Midbrain (tissue), 1 donor: Measurements from ENCODE around the gene ENDOV.
"Not testable (repeated sequence)": the region's sequence is repeated elsewhere in the genome, so short reads cannot be mapped to it uniquely, and the experiment has no call there.

Experiments used
- DNase-seq: peaks from one replicate; lab custom pipeline; 2025; lab: John Stamatoyannopoulos, UW

ENDOV gene

DNA sequence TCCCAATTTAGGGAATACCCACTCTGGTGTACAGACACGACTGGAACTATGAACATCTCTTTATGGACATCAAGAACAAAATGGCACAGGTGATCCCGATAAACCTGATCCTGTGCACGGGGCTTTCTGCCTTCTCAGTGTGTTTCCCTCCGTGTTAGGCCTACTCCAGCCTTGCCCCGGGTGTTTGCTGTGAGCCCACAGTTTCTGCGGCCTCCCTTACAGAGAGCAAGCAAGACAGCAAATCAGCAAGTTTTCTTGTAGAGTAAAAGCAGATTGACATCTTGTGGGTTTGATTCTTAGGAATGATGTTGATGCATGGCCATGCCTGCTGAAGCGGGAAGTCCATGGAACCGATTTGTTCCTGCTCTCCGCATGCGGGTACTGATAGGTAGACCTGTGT, 26.4 kb upstream of the ENDOV start:
- no peak for DNase-seq

GRCh38 chr17:80389011-80389995, 25.7 kb upstream of the ENDOV start:
- DNase-seq = no peak

DNA sequence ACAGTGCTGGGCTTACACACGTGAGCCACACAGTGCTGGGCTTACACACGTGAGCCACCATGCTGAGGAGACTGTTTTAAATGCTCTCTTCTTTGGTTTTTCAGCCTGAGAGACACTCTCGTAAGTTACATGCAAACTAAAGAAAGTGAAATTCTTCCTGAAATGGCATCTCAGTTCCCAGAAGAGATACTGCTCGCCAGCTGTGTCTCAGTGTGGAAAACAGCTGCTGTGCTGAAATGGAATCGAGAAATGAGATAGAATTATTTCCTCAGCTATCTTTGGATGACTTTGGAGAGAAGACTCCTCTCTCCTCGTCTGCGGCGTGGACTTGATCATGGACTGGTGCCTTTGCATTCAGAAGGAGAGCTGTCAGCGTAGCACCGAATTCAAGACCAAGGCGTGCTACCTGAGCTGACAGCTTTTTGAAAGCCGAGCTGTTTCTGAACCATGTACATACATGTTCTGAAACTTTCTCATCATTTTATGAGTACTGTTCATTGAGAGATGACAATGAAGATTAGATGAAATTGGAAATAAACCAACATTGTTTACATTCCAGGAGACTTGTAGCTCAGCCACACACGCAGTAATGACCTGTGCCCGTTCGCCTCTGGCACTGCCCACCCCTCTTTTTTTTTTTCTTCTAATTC, 21.6 kb upstream of the ENDOV start:
- DNase-seq = no peak

- DNase-seq = no peak
Measured at GRCh38 chr17:80393961-80394360, 21.0 kb upstream of the ENDOV start.

DNA sequence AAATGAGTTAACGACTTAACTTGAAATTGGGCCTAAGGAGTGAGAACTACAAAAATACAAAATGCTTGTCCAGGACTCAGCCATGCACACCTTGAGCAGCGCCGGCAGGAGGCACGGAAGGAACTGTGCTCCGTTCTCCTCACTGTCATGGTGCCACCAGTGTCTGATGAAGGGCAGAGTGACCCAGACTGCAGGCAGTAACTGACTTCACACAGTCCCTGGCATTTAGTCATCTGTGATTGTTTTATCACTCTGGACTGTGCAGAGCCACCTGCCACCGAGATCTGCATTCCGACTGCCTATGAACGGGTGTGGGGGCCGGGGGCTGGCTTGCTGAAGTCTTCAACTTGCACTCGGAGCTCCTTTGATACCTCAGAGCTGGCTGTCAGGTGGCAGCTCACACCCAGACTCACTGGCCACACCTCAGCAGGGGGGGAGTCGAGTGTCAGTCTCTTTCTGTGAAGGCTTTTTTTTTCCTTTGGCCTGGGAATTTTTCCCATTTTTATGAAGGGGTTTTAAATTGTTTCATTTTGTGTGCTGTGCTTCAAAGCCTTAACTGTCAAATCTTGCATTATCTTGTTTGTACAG, 20.2 kb upstream of the ENDOV start:
- no peak for DNase-seq

DNA sequence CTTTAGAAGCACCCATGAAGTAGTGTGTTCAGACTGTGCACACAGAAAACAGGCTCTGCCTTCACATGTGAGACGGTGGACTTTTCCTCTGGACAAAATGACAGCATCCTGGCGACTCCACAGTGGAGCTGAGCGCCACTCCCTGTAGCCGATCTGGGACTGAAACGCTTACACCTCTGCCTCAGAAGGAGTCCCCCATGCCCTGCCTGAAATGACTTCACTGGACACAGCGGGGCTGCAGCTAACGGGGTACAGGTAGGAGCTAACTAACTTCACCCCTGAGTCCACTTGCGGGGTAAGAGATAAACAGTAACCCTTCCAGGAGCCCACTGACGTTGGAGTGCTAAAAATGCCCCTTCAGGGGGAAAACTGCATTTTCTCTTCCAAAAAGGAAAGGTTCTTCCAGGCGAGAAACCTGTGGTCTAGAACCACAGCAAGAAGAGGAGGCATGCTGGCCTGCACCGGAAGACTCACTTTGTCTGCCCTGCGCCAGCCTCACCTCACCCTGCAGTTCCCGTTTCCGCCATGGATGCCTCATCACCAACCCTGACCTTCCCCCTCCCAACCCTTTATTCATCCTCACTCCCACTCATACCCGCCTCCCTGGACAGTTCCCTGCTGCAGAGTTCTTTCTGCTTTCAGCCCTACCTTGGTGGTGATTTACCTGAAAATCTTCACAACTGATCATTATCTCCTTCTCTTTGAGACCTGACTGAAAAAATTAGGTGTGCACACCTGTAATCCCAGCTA, 19.4 kb upstream of the ENDOV start:
- DNase-seq = no peak

- no peak for DNase-seq
Measured at GRCh38 chr17:80396157-80397033, 18.6 kb upstream of the ENDOV start.

- no peak for DNase-seq
Measured at GRCh38 chr17:80397034-80397387, 18.0 kb upstream of the ENDOV start.

GRCh38 chr17:80397686-80398085, 17.3 kb upstream of the ENDOV start:
- no peak for DNase-seq

- DNase-seq = not testable (repeated sequence)
Measured at GRCh38 chr17:80401086-80401485, 13.9 kb upstream of the ENDOV start.

GRCh38 chr17:80402102-80402501, 12.9 kb upstream of the ENDOV start:
- DNase-seq = not testable (repeated sequence)

- DNase-seq = no peak
Measured at GRCh38 chr17:80402959-80403358, 12.0 kb upstream of the ENDOV start.

DNA sequence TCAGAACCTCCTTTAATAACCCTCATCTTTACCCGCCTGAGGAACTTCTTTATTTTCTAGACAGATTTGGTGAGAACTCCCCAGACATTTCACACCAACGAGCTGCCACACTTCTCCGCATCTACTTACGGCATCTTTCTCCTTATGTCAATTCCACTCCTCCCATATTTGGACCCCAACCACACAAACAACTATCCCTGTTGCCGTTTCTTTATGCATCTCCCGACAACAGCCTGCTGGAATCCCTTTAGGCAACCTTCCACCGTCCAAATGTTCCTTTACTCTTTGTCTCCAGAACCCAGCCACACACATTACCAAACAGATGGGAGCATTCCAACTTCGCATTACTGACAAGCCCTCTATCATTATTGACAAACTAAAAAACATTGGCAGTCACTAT, 8.8 kb upstream of the ENDOV start:
- no peak for DNase-seq

- not testable (repeated sequence) for DNase-seq
Measured at GRCh38 chr17:80407917-80408316, 7.0 kb upstream of the ENDOV start.

- DNase-seq = no peak
Measured at GRCh38 chr17:80408872-80409271, 6.1 kb upstream of the ENDOV start.

GRCh38 chr17:80409626-80410025, 5.3 kb upstream of the ENDOV start:
- DNase-seq = no peak

DNA sequence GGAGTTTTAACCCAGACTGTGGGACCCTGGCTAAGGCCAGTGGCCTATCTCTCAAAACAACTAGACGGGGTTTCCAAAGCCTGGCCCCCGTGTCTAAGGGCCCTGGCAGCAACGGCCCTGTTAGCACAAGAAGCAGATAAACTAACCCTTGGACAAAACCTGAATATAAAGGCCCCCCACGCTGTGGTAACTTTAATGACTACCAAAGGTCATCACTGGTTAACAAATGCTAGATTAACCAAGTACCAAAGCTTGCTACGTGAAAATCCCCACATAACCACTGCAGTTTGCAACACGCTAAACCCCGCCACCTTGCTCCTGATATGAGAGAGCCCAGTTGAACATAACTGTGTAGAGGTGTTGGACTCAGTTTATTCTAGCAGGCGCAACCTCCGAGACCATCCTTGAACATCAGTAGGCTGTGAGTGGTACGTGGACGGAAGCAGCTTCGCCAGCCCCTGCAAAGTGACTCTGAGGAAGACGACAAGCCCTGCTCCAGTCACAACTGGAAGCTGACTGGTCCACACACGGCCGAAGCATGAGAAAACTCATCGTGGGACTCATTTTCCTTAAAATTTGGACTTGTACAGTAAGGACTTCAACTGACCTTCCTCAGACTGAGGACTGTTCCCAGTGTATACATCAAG, 4.4 kb upstream of the ENDOV start:
- not testable (repeated sequence) for DNase-seq

GRCh38 chr17:80413771-80414507, 1.0 kb upstream of the ENDOV start:
- DNase-seq = no peak

- DNase-seq = no peak
Measured at GRCh38 chr17:80414508-80414802, 512 bp upstream of the ENDOV start.

GRCh38 chr17:80415626-80416137, 715 bp downstream of the ENDOV start:
- DNase-seq = no peak
